CD4-positive, alpha-beta T cell treated with Interleukin-2 at 100 ng/mL for 4 hours (primary cell): ENCODE data around the gene GFPT1.
A peak's percentile ranks its signal among the peaks of the same experiment; 100 is the strongest.
"Not testable (repeated sequence)": the region's sequence is repeated elsewhere in the genome, so short reads cannot be mapped to it uniquely, and the experiment has no call there.

Experiments used
- DNase-seq: peaks from one replicate; pipeline ENCODE4 v3.0.0-alpha.2; 2020; ENCODE audit warnings: low spot score

The GFPT1 gene

DNA sequence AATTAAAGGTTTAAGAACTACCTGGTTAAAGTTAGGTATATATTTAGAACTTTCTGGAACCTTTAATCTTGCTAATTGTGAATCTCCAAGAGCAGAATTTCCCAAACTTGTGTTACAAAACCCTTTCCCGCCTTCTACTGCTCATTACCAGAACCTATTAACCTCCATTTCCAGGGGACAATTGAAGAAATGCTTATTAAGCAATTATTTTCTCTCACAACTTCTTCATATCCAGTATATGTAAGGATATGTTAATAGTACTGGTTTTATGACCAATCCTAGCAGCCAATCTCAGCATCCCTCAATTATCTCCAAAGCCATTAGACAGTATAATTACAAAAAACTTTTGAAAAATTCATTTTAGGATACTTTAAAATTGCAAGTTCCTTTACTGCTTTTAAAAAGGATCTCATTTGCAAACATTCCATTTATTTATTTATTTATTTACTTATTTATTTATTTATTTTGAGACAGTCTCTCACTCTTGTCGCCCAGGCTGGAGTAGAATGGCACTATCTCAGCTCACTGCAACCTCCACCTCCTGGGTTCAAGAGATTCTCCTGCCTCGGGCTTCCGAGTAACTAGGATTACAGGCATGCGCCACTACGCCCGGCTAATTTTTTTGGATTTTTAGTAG lies 3.7 kb downstream of the GFPT1 start:
- no peak for DNase-seq

DNA sequence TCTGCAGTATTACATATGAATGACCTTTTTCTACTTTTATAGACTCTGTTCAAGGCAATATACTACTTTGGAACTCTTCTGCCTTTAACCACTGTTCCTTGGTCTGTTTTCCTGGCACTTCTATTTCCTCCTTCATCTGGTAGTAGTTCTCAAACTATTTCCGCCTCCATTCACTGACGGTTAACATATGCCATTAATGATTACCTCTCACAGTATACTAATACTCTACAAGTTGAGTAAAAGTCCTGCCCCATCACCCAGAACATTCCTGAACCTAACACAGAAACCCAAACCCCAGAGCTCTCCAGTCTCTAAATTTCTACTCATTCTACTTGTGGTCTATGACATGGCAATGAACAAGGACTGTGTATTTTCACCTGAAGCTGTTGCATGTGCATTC lies 4.5 kb downstream of the GFPT1 start:
- DNase-seq = no peak

DNA sequence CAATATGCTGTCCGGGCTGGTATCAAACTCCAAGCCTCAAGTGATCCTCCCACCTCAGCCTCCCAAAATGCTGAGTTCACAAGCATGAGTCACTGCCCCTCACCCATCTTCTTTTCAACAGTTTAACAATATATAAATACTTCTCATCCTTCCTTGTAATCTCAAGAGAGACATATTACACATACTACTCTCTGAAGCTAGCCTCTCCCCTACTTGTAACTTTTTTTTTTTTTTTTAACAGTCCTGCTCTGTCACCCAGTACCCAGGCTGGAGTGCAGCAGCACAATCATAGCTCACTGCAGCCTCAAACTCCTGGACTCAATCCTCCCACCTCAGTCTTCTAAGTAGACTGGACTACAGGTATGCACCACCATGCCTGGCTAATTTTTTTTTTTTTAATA lies 5.7 kb downstream of the GFPT1 start:
- DNase-seq = no peak

DNA sequence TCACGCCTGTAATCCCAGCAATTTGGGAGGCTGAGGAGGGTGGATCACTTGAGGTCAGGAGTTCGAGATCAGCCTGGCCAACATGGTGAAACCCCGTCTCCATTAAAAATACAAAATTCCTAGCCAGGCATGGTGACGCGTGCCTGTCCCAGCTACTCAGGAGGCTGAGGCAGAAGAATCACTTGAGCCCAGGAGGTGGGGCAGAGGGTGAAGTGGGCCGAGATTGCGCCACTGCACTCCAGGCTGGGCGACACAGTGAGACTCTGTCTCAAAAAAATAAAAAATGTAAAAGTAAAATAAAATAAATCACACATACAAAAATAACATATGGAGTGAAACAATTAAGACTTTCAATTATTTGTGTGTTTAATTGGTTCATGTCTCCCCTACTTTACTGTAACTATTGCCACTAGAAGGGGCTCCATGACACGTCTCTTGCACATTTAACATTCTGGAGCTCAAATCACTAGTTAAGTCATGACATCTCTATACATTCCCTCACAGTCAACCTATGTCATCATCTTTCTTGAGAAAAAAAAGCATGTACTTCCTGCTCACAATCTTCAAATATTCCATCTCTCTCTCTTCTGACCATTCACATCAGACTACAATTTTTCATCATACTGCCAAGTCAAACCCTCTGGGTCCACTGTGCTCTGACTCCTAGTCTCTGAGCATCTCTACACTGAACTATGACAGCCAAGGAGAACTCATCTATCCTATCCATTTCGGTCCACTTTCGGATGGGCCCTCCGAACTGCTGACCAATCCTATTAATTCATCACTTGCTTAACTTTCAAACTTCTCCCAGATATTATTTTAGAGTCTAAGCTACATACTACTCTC lies 6.7 kb downstream of the GFPT1 start:
- DNase-seq = no peak

DNA sequence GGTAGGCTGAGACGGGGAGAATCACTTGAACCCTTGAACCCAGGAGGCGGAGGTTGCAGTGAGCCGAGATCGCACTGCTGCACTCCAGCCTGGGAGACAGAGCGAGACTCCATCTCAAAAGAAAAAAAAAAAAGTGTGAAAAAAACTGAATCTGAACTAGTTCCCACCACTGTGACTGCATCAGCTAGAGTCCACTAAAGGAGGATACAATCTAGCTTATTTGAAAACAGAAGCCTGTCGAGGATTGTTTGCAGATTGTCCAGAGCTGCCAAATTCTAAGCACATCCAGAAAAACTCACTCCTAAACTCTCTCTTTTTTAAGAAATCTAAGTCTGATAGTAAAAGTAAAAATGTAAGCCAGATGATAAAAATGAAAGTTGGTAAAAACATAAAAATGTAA lies 10.6 kb downstream of the GFPT1 start:
- DNase-seq = no peak

DNA sequence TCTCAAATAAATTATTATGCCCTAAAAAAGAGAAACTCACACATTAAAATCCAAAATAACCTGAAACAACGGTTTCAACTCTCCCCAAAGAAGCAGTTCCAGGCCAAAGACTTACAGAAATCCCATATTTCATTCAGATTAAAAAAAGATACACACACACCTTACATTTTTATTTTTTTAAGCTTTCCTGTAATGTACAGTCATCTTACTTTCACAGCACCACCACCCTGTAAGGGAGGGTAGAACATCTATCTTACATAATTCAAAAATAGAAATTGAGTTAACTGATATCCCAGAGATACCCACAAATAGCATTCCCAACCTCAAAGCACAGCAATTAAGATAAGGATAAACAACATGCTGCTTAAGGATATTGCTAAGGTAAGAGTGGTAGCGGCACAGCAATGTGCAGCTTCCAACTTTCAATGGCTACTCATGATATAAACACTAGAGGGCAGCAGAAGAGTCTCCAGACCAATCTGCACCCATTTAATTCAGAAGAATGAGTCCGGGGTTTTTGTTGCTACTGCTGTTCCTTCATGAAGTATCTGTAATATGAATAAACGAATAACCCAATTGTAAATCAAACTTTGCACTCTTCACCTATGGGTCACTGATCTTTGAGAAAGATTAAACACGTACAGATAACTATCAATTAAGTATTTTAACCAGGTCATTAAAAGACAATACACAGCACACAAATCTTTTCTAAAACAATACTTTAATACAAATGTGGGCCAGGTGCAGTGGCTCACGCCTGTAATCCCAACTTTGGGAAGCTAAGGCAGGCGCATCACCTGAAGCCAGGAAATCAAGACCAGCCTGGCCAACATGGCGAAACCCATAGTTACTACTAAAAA lies 11.3 kb downstream of the GFPT1 start:
- peak; percentile 55 for DNase-seq

DNA sequence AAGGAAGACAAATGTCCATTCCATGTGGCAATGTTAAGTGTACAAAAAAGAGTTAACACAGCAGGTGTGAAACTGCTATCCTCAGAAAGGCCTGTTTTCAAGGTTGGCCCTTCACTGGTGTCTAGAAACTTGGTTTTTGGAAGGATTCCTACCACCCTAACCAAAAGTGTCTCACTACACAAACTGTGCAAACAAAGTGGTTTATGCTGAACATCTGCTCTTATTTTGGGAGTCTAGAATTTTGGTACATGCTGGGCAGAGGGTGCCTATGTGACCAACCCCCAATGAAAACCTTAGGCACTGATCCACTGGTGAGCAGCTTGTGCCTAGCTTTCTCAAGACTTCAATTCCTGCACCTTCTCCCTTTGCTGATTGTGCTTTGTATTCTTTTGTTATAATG lies 14.3 kb downstream of the GFPT1 start:
- no peak for DNase-seq

DNA sequence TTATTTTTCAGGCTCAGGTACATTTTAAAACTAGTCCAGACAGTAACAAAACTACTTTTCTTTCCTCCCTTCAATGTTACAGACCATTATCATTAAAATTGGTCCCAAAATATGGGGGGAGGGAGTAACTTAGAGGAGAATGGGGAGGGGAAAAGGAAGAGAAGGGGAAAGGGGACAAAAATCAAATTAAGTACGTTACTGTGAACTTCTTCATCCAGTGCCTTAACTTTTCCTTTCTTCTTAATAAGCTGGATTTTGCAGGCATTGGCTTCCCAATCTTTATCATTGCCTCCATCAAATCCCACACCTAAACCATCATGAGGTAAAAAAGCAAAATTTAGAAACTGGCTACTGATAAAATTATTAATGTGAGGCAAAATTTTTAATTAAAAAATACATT lies 17.2 kb downstream of the GFPT1 start:
- DNase-seq = no peak

DNA sequence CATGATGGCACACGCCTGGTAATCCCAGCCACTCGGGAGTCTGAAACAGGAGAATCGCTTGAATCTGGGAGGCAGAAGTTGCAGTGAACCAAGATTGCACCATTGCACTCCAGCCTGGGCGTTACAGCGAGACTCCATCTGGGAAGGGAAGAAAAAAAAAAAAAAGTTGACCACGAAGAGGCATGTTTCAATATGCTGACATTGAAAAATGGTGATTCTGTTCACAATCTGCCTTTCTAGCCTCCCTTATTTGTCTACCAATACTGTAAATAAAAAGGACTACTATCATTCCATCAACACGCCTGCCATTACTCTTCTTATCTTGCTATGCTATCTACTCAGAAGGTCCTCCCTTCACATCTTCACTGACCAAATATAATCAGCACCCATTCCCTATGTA lies 18.4 kb downstream of the GFPT1 start:
- no peak for DNase-seq

DNA sequence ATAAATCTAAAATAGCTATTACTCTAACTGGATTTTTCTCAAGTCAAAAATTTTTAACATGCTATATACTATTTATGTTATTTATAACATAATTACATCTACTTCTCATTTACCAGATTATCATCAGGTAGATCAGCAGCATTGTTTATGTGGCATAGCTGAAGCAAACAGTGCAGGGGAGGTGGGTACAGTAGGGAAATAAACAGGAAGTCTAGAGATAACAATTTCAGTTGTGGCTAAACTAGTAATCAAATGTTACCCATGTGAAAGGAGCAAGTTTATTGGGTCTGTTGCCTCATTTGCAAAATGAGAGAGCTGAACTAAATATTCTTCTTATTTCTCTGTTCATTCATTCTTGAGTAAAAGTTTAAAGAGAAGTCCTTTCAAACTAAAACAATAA lies 27.7 kb downstream of the GFPT1 start:
- DNase-seq = no peak

DNA sequence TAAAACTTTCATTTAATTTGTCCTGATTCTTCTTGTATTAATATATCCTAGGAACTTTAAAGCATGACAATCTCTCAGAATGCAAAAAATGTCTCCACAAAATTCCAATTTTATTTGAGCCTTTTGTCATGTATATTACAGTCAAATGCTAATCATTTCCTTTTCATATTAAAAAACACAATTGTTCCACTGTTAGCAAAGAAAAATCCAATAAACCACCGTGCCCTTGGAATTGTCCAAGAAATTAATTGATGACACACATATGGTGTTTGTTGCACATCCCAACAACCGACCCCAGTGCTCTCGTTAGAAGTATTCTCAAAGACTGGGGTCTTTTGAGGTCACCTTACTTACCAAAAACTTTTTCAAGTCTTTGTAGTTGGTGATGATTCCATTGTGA lies 28.1 kb downstream of the GFPT1 start:
- no peak for DNase-seq

DNA sequence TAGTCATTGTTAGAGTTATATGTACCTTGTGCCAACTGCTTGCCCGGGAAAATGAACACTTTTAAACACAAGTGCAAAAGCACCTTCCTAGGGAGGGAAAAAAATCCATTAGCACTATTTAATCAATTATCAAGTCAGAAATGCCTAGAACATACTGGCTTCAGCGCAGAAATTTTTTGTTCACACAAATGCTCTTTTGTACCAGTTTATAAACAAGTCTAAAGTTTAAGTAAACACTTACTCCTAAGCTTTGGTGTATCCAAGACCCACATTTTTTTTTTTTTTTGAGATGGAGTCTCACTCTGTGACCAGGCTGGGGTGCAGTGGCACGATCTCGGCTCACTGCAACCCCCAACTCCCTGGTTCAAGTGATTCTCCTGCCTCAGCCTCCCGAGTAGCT lies 30.6 kb downstream of the GFPT1 start:
- DNase-seq = no peak

DNA sequence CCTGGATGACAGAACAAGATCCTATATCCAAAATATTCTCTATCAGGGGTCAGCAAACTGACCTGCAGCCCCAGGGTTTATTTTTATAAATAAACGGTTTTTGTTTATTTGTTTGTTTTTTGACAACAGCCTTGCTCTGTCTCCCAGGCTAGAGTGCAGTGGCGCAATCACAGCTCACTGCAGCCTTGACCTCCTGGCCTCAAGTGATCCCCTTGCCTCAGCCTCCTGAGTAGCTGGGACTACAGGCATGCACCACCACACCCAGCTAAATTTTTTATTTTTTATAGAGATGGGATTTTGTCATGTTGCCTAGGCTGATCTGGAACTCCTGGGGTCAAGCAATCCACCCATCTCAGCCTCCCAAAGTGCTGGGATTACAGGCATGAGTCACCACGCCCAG lies 32.1 kb downstream of the GFPT1 start:
- not testable (repeated sequence) for DNase-seq

DNA sequence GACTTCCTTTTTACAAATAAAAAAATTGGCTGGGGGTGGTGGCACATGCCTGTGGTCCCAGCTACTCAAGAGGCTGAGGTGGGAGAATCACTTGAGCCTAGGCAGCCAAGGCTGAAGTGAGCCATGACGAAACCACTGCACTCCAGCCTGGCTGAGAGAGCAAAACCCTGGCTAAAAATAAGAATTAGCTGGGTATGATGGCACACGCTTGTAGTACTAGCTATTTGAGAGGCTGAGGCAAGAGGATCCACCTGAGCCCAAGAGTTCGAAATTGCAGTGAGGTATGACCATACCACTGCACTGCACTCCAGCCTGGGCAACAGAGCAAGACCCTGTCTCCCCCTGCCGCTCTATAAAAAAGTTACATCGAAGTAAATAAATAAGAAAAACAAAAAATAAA lies 33.7 kb downstream of the GFPT1 start:
- no peak for DNase-seq

DNA sequence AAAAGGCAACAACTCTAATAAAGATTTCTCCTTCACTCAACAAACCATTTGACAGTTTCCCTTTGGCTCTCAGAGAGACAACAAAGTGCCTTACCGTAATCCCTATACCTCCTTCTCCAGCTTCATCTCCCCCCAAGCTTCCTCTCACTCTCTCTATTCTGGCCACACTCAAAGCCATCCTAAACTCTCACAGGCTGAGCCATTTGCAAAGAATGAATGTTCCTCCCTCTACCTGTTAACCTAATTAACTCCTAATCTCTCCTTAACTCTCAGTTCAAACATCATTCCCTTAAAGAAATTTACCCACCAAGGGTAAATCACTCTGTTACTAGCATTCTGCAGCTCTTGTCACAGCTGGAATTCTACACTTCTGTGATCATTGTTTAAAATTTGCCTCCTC lies 38.2 kb downstream of the GFPT1 start:
- no peak for DNase-seq

DNA sequence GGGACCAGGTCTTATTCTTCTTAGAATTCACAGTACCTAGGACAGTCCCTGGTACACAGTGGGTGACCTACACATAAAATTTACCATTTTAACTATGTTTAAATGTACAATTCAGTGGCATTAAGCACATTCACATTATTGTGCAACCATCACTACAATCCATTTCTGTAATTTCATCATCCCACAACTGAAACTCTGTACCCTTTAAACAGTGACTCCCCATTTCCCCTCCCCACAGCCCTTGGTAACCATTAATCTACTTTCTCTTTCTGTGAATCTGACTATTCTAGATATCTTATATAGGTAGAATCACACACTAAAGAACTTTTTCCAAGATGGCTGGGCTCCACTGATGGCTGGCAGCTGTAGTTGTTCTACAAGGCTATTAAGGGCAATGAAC lies 41.6 kb downstream of the GFPT1 start:
- DNase-seq = no peak

DNA sequence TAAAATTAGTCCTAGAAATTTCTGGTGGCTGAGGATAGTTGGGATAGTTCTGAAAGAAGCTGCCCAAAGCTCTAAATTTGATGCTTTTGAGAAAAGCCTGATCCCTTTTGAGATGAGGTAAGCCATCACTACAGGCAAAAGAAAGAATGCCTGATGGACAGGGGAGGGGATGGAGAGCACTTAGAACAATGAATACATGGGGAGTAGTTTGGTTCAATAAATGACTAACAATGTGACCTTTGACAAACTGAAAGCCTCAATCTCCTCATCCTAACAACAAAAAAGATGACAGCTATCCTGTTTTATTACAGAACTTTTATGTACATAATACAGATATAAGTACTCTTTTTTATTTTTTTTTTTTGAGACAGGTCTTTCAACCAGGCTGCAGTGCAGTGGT lies 42.7 kb downstream of the GFPT1 start:
- DNase-seq = no peak

DNA sequence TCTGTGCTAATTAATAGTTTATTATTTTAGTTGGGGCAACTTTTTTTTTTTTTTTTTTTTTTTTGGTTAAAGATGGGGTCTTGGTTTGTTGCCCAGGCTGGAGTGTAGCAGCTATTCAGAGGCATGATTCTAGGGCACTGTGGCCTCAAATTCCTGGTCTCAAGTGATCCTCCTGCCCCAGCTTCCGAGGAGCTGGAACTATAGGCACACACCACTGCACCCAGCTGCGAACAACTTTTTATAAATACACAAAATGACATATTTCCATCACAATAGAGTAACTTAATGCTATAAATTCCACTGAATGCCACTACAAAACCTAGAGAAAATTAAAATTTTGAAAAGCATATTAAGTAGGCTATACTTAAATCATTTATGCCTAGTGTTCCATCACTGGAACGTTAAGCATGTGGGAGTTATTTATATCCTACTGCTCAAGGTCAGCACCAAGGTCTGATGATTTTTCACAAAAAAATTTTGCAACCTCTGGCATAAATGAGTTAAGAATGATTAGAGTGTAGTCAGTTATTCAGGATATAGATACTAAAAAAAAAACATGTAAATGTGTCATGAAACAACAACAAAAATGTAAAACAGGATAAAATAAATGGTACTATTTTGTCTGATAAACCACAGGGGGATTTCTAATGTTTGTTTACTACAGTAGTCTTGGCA lies 46.8 kb downstream of the GFPT1 start:
- DNase-seq = no peak

DNA sequence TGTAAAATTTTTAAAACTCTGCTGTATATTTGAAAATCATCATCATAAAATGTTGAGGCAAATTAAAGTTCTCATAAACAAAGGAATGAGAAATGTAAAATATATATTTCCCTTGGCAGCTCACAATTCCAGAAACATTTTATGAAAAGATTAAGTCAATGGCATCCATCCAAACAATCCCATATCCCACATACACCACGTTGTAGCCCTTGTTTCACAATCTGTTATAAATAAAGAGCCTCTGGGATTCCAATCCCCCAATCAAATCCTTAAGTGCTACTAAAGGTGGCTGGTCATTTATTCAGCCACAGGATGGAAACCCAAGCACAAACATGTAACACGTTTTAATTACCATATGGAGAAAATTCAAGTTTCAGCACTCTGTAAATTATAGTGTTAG lies 51.7 kb downstream of the GFPT1 start:
- no peak for DNase-seq

DNA sequence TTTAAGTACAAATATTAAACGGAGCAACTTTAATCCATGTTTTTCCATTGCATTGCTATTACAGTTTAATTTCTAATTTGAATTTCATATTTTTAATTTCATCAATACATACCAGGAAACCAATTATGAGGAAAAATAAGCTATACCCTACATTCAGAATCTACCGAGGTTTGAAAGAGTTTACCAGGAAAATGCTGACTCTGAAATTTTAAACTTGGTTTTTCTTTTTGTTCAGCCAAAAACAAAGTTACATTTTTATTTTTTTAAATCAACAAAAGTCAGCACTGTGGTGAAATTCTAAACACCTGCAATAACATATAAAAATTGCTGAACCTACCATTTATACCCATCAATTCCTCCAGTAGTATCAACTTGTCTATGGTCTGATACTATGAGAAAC lies 53.7 kb downstream of the GFPT1 start:
- DNase-seq = no peak

DNA sequence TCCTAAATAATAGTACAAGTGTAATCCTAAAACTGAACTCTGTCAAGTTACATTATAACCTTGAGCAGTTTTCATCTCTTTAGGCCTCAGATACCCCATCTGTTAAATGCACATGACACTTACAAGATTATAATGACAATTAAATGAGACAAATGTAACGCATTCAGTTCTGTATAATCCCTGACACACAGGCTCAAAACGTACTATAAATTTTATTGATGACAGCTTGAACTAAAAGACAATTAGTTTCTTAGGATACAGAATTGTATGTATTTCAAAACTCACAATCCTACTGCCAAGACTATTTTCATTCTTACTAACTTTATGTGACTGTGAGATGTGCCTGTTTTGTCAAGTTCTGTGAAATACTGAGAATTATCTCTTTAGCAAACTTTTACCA lies 56.2 kb downstream of the GFPT1 start:
- DNase-seq = no peak

DNA sequence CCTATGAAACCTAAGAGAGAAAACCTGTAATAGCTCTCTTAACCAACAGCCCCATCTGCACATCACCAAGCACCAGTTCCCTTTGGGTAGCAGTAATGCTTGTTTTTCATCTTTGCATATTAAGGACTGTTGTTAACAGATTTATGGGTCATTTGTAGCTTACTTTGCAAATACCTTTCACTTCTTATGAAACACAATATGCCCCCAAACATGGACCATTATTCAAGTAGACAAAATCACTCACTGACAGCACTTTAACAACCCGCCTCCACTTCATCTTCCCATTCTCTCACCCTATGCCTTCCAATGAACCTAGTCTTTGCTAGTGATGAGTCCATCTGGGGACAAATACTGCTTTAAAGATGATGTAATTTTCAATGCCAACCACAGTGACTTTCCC lies 64.4 kb downstream of the GFPT1 start:
- no peak for DNase-seq
